DOHH2 (cell line): Measurements from ENCODE around the gene KCNMB3.
"Not testable (repeated sequence)": the region's sequence is repeated elsewhere in the genome, so short reads cannot be mapped to it uniquely, and the experiment has no call there.

ENCODE experiments used
- H3F3A ChIP-seq: fragments of 200-600 bp; sonication (generic), shearing (Covaris generic); 2 replicates; pipeline ENCODE4 v1.6.0; 2016; ENCODE audit warnings: antibody characterized with exemption, mild to moderate bottlenecking; ENCODE audit not compliant: control insufficient read depth, insufficient read depth
- H3K27ac ChIP-seq: fragments of 200-600 bp; sonication (generic); 2 replicates; pipeline ENCODE4 v1.5.1; 2014; ENCODE audit warnings: low read depth, mild to moderate bottlenecking, low read length, moderate library complexity
- H3K27me3 ChIP-seq: fragments of 200-600 bp; sonication (generic); 2 replicates; pipeline ENCODE4 v1.6.1; 2014; ENCODE audit warnings: mild to moderate bottlenecking, low read length, mixed read lengths; ENCODE audit not compliant: control insufficient read depth
- H3K36me3 ChIP-seq: fragments of 200-600 bp; sonication (generic); 2 replicates; pipeline ENCODE4 v1.6.1; 2014; ENCODE audit warnings: mild to moderate bottlenecking, low read length, moderate library complexity, mixed read lengths; ENCODE audit not compliant: control insufficient read depth
- H3K4me1 ChIP-seq: fragments of 200-600 bp; sonication (generic); 2 replicates; pipeline ENCODE4 v1.6.1; 2014; ENCODE audit warnings: mild to moderate bottlenecking, low read length, mixed read lengths; ENCODE audit not compliant: control insufficient read depth
- H3K4me2 ChIP-seq: fragments of 200-600 bp; sonication (generic); 2 replicates; pipeline ENCODE4 v1.6.0; 2014; ENCODE audit warnings: mild to moderate bottlenecking, low read length, moderate library complexity
- H3K4me3 ChIP-seq: fragments of 200-600 bp; sonication (generic); 2 replicates; pipeline ENCODE4 v1.5.1; 2014; ENCODE audit warnings: mild to moderate bottlenecking, low read length, mixed read lengths
- H3K79me2 ChIP-seq: fragments of 200-600 bp; sonication (generic); 2 replicates; pipeline ENCODE4 v1.6.1; 2014; ENCODE audit warnings: mild to moderate bottlenecking, low read length, mixed read lengths; ENCODE audit not compliant: control insufficient read depth
- H3K9me2 ChIP-seq: fragments of 200-600 bp; sonication (generic); replicated peaks from 2 replicates; pipeline ENCODE4 v1.6.1; 2014; ENCODE audit warnings: mild to moderate bottlenecking, low read length, mixed read lengths; ENCODE audit not compliant: control insufficient read depth
- H3K9me3 ChIP-seq: fragments of 200-600 bp; sonication (generic); 2 replicates; pipeline ENCODE4 v1.6.1; 2014; ENCODE audit warnings: antibody characterized with exemption, low read length, mixed read lengths; ENCODE audit not compliant: control insufficient read depth, insufficient read depth
- H4K20me1 ChIP-seq: fragments of 200-600 bp; sonication (generic); 2 replicates; pipeline ENCODE4 v1.6.0; 2014; ENCODE audit warnings: low read depth, mild to moderate bottlenecking, antibody characterized with exemption, low read length, moderate library complexity; ENCODE audit not compliant: control insufficient read depth, insufficient read depth
- CTCF ChIP-seq: fragments of 200-600 bp; sonication (generic); IDR thresholded peaks from one replicate; pipeline ENCODE4 v1.5.1; 2014; ENCODE audit warnings: antibody characterized with exemption, mild to moderate bottlenecking, low read depth, low read length; ENCODE audit not compliant: poor library complexity, severe bottlenecking
- EZH2phosphoT487 ChIP-seq: fragments of 200-600 bp; sonication (generic); IDR thresholded peaks from 2 replicates; pipeline ENCODE4 v1.6.1; 2017; ENCODE audit warnings: borderline replicate concordance, mild to moderate bottlenecking, antibody characterized with exemption, low read length, moderate library complexity, mixed read lengths

The KCNMB3 gene

DNA sequence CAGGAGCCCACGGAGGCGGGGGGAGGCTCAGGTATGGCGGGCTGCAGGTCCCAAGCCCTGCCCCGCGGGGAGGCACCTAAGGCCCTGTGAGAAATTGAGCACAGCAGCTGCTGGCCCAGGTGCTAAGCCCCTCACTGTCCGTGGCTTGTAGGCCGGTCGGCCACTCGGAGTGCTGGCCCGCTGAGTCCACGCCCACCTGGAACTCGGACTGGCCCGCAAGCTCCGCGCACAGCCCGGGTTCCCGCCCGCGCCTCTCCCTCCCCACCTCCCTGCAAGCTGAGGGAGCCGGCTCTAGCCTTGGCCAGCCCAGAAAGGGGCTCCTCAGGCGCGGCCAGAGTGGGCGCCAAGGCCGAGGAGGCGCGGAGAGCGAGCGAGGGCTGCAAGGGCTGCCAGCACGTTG, 12.2 kb upstream of the KCNMB3 start:
- peaks cover 28% of the 10 kb centered on the region for H3K4me1 ChIP-seq
- H3K9me3 ChIP-seq, result peaks cover 8% of the 10 kb centered on the region
- H3K27me3 ChIP-seq, result no peaks in the 10 kb centered on the region
- H3F3A ChIP-seq, result peaks cover 8% of the 10 kb centered on the region; the same call in 1 of the 2 replicates
- no peak overlapping the region for H3K4me2 ChIP-seq
- H3K9me2 ChIP-seq, result no peaks in the 10 kb centered on the region
- no peaks in the 10 kb centered on the region for H3K36me3 ChIP-seq
- H4K20me1 ChIP-seq, result no peaks in the 10 kb centered on the region
- TF ChIP-seq CTCF, result no peak
- no peak for TF ChIP-seq EZH2phosphoT487
- no peaks in the 10 kb centered on the region for H3K79me2 ChIP-seq
- no peak overlapping the region for H3K27ac ChIP-seq
- no peak overlapping the region for H3K4me3 ChIP-seq

DNA sequence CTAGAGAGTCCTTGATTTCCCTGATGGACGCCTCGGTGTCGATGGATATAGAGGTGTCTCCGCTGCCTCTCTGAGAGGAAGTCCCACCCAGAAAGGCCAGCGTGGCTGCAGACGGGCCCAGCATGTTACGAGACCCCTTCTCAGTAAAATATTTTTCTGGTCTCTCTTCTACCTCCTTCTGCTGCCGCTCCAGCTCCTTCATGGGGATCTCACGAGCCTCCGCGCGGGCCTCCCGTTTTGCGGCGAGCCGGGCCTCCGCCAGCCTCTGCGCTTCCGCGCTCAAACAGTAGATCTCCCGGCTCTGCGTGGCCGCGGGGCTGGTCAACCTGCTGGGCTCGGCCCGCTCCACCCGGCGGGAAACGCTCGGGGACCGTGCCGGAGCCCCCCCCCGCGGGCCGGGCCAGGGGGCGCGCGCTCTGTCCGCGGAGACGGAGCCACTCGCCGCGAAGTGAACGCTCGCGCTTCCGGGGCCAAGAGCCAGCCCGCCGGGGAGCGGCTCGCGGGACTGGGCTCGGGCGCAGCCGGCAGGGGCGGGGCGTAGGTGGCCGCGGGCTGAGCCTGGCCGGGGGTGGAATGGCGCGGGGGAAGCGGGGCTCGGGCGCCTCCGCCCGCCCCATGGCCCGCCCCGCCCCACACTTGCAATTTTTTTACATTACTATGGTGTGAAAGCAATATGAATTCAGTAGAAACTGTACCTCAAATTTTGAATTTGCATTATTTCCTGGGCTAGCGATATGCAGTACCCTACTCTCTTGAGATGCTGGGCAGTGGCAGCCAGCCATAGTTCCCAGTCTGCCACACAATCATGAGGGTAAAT, 10.2 kb upstream of the KCNMB3 start:
- H3K27me3 ChIP-seq, result no peaks in the 10 kb centered on the region
- peaks cover 8% of the 10 kb centered on the region for H3K9me3 ChIP-seq
- H3K27ac ChIP-seq, result no peak overlapping the region
- no peaks in the 10 kb centered on the region for H3K79me2 ChIP-seq
- H4K20me1 ChIP-seq, result no peaks in the 10 kb centered on the region
- peak overlapping the region; percentile 72 for H3K4me3 ChIP-seq
- H3K4me2 ChIP-seq, result peak overlapping the region; percentile 64
- H3K36me3 ChIP-seq, result no peaks in the 10 kb centered on the region
- H3K9me2 ChIP-seq, result no peaks in the 10 kb centered on the region
- H3F3A ChIP-seq, result peaks cover 8% of the 10 kb centered on the region; the same call in 1 of the 2 replicates
- TF ChIP-seq CTCF (no peak), EZH2phosphoT487 (no peak)
- H3K4me1 ChIP-seq, result peaks cover 24% of the 10 kb centered on the region

GRCh38 chr3:179259959-179260756, 9.2 kb upstream of the KCNMB3 start:
- not testable (repeated sequence) for H3K36me3 ChIP-seq, H4K20me1 ChIP-seq, H3K79me2 ChIP-seq, H3K27ac ChIP-seq, H3K9me3 ChIP-seq, H3K27me3 ChIP-seq, H3K9me2 ChIP-seq, H3F3A ChIP-seq
- Histone ChIP-seq H3K4me2 (peak overlapping the region; percentile 64), H3K4me1 (peaks cover 17% of the 10 kb centered on the region), H3K4me3 (peak overlapping the region; percentile 72)

GRCh38 chr3:179258820-179259219, 7.9 kb upstream of the KCNMB3 start:
- Histone ChIP-seq H3K27ac (no peak overlapping the region), H4K20me1 (no peaks in the 10 kb centered on the region), H3K36me3 (no peaks in the 10 kb centered on the region), H3K4me3 (no peak overlapping the region), H3K27me3 (no peaks in the 10 kb centered on the region), H3F3A (peaks cover 8% of the 10 kb centered on the region; the same call in 1 of the 2 replicates), H3K4me2 (peak overlapping the region; percentile 21; the same call in 1 of the 2 replicates), H3K9me3 (peaks cover 8% of the 10 kb centered on the region), H3K9me2 (no peaks in the 10 kb centered on the region), H3K4me1 (peaks cover 17% of the 10 kb centered on the region), H3K79me2 (no peaks in the 10 kb centered on the region)
- TF ChIP-seq CTCF (no peak), EZH2phosphoT487 (no peak)

GRCh38 chr3:179257742-179258141, 6.8 kb upstream of the KCNMB3 start:
- H3K79me2 ChIP-seq, H3K27me3 ChIP-seq, H3F3A ChIP-seq, H3K27ac ChIP-seq, H3K9me2 ChIP-seq, H3K4me3 ChIP-seq, H3K9me3 ChIP-seq, H4K20me1 ChIP-seq, H3K4me2 ChIP-seq, H3K36me3 ChIP-seq: not testable (repeated sequence)
- H3K4me1 ChIP-seq, result peaks cover 17% of the 10 kb centered on the region
